Esophagus squamous epithelium (tissue), 5 donors: ENCODE measurements around the gene OR2H1. TPM values are rescaled to one million over a fixed set of nuclear protein-coding genes. Genes with fewer than 3 reads are reported as not detected.

Experiments used
- DNase-seq: peaks from one replicate; lab custom pipeline; 2025; lab: John Stamatoyannopoulos, UW
- H3K27ac ChIP-seq, 4 donors: fragments of 200-600 bp; sonication (generic); one replicate each; pipeline ENCODE4 v1.5.1; 2016 to 2019; ENCODE audit warnings: mild to moderate bottlenecking in 1 of 4
- H3K27me3 ChIP-seq, 4 donors: fragments of 200-600 bp; sonication (generic); 1 replicate in 3 of 4; 2 replicates in 1 of 4; pipeline versions ENCODE4 v1.5.1 to v1.6.0; 2017 to 2021; ENCODE audit warnings: antibody characterized with exemption in 1 of 4
- H3K36me3 ChIP-seq, 3 donors: fragments of 200-600 bp; sonication (generic); one replicate each; pipeline ENCODE4 v1.5.1; 2016 to 2019
- H3K4me1 ChIP-seq, 3 donors: fragments of 200-600 bp; sonication (generic); one replicate each; pipeline ENCODE4 v1.5.1; 2017 to 2019
- H3K4me3 ChIP-seq, 4 donors: fragments of 200-600 bp; sonication (generic); 1 replicate in 3 of 4; 2 replicates in 1 of 4; pipeline ENCODE4 v1.5.1; 2016 to 2019; ENCODE audit warnings: mild to moderate bottlenecking in 2 of 4, moderate library complexity in 1 of 4
- H3K9me3 ChIP-seq, 3 donors: fragments of 200-600 bp; sonication (generic); one replicate each; pipeline ENCODE4 v1.5.1; 2016 to 2019
- CTCF ChIP-seq, 6 experiments: fragments of 450-650 bp in 4 of 6; fragments of 200-600 bp in 2 of 6; sonication (generic) in 2 of 6; IDR thresholded peaks; one replicate each; pipeline ENCODE4 v1.5.1; 2016 to 2019; ENCODE audit warnings: antibody characterized with exemption in 6 of 6, mild to moderate bottlenecking in 4 of 6, moderate library complexity in 4 of 6
- POLR2A ChIP-seq, 4 donors: fragments of 450-650 bp; IDR thresholded peaks; one replicate each; pipeline ENCODE4 v1.6.1; 2017; ENCODE audit warnings: antibody characterized with exemption in 4 of 4, mild to moderate bottlenecking in 4 of 4, moderate library complexity in 3 of 4
- WGBS, 2 donors: methylation state at CpG; one replicate each; pipeline ENCODE4 v1.1.5; 2018; 5-methylcytosine and 5-hydroxymethylcytosine counted together
- intact Hi-C: fragments of 100-400 bp; cut with DNase I; formaldehyde crosslinking; loops from one replicate; pipeline ENCODE4 v1.15.0; 2022
- total RNA-seq, 4 donors: library from RNA; depleted of rRNA; stranded (reverse); fragments of >200 nt; gene quantifications; one replicate each; pipeline ENCODE4 v1.1.0, GENCODE V29; 2016
- donor health status: DM: yes; HTN: yes; CAD: no.

OR2H1 gene
- total RNA-seq, result not detected

- no peaks in the 10 kb centered on the region for H3K36me3 ChIP-seq
- DNase-seq, result no peak
- no peaks in the 10 kb centered on the region for H3K4me1 ChIP-seq
- H3K27ac ChIP-seq, result no peak within 1 kb of the TSS
- no peak for TF ChIP-seq POLR2A (IDR thresholded peaks at IDR 0.05)
- no peak for TF ChIP-seq CTCF (IDR thresholded peaks at IDR 0.05)
- no peaks in the 10 kb centered on the region for H3K9me3 ChIP-seq
- no peaks in the 10 kb centered on the region for H3K27me3 ChIP-seq
- WGBS, 2 donors, result 42 to 58% methylated on average over 2 of the region's 2 CpGs
- no peak within 1 kb of the TSS for H3K4me3 ChIP-seq
- intact Hi-C loops, result no loop called here
Observed at GRCh38 chr6:29456971-29457370, at the start of gene OR2H1, which contains the start of gene OR11A1. Gene OR2H1 (plus strand): TSS chr6:29457155. CDS start chr6:29461770, 4,615 bp downstream. Gene OR11A1 (minus strand): TSS chr6:29457071. CDS start chr6:29427641, 29,430 bp downstream.

GRCh38 chr6:29414588-29414987 is 42.4 kb upstream of the OR2H1 start, which contains the start of gene OR12D1:
Gene OR12D1 (plus strand): TSS chr6:29414928.
- Histone ChIP-seq H3K36me3 (no peaks in the 10 kb centered on the region), H3K4me1 (no peaks in the 10 kb centered on the region), H3K4me3 (no peak within 1 kb of the TSS), H3K27ac (no peak within 1 kb of the TSS), H3K9me3 (no peaks in the 10 kb centered on the region), H3K27me3 (no peaks in the 10 kb centered on the region)
- TF ChIP-seq POLR2A (IDR thresholded peaks at IDR 0.05) (no peak), CTCF (IDR thresholded peaks at IDR 0.05) (no peak)
- DNase-seq, result no peak
- intact Hi-C loops, result no loop called here

GRCh38 chr6:29419516-29419915 is 37.4 kb upstream of the OR2H1 start:
- no peak for DNase-seq
- no peaks in the 10 kb centered on the region for H3K9me3 ChIP-seq
- no peak overlapping the region for H3K27ac ChIP-seq
- H3K36me3 ChIP-seq, result no peaks in the 10 kb centered on the region
- TF ChIP-seq CTCF (IDR thresholded peaks at IDR 0.05) (no peak), POLR2A (IDR thresholded peaks at IDR 0.05) (no peak)
- H3K4me1 ChIP-seq, result no peaks in the 10 kb centered on the region
- no peaks in the 10 kb centered on the region for H3K27me3 ChIP-seq
- intact Hi-C loops, result no loop called here
- WGBS, 2 donors, result 72 to 74% methylated on average over 3 of the region's 3 CpGs
- no peak overlapping the region for H3K4me3 ChIP-seq

- WGBS, 2 donors, result 67 to 86% methylated on average over 2 of the region's 2 CpGs
- no peaks in the 10 kb centered on the region for H3K4me1 ChIP-seq
- no peak overlapping the region for H3K4me3 ChIP-seq
- H3K27ac ChIP-seq, result no peak overlapping the region
- no peaks in the 10 kb centered on the region for H3K36me3 ChIP-seq
- no peak for TF ChIP-seq CTCF (IDR thresholded peaks at IDR 0.05)
- no peak for DNase-seq
- intact Hi-C loops, result no loop called here
- no peaks in the 10 kb centered on the region for H3K9me3 ChIP-seq
- H3K27me3 ChIP-seq, result peaks cover 0 to 6% (median 0%) of the 10 kb centered on the region in 4 donors
Observed at GRCh38 chr6:29424168-29424567, 32.8 kb upstream of the OR2H1 start.

- no peaks in the 10 kb centered on the region for H3K4me1 ChIP-seq
- H3K9me3 ChIP-seq, result no peaks in the 10 kb centered on the region
- 21 to 28% methylated on average over 2 of the region's 2 CpGs for WGBS, 2 donors
- peaks cover 0 to 6% (median 0%) of the 10 kb centered on the region in 4 donors for H3K27me3 ChIP-seq
- intact Hi-C loops, result no loop called here
- DNase-seq, result no peak
- no peak overlapping the region for H3K4me3 ChIP-seq
- H3K36me3 ChIP-seq, result no peaks in the 10 kb centered on the region
- H3K27ac ChIP-seq, result no peak overlapping the region
- TF ChIP-seq POLR2A (IDR thresholded peaks at IDR 0.05) (no peak), CTCF (IDR thresholded peaks at IDR 0.05) (no peak)
Observed at GRCh38 chr6:29424575-29424974, 32.4 kb upstream of the OR2H1 start.
